C4-2B (cell line): Measurements from ENCODE around the gene TBL1XR1.

ENCODE experiments used
- ZFX ChIP-seq: fragments of 450-650 bp; IDR thresholded peaks from 2 replicates; pipeline ENCODE4 v1.6.1; 2017
- TF ChIP-seq, protein P1 (sequence below): fragments of 450-650 bp; conservative IDR thresholded peaks from 2 replicates; pipeline ENCODE4 v1.5.1; 2017; ENCODE audit warnings: mild to moderate bottlenecking

DNA sequence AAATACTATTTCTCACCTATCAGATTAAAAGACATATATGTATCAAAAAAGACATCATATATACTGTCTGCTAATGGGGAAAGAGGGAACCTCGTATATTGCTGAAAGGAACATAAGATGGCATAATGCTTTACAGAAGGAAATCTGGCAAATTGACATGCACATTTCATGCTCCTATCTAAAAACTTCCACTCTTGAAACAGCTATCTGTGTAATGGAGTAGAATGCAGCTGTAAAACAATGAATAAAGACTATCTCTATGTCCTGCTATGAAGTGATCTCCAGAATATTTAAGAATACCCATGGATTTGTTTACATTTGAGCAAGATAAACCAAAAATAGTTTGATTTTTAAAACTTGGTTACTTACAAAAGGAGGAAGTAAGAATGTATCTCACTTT lies 107.4 kb downstream of the TBL1XR1 start:
- TF ChIP-seq, protein P1, sequence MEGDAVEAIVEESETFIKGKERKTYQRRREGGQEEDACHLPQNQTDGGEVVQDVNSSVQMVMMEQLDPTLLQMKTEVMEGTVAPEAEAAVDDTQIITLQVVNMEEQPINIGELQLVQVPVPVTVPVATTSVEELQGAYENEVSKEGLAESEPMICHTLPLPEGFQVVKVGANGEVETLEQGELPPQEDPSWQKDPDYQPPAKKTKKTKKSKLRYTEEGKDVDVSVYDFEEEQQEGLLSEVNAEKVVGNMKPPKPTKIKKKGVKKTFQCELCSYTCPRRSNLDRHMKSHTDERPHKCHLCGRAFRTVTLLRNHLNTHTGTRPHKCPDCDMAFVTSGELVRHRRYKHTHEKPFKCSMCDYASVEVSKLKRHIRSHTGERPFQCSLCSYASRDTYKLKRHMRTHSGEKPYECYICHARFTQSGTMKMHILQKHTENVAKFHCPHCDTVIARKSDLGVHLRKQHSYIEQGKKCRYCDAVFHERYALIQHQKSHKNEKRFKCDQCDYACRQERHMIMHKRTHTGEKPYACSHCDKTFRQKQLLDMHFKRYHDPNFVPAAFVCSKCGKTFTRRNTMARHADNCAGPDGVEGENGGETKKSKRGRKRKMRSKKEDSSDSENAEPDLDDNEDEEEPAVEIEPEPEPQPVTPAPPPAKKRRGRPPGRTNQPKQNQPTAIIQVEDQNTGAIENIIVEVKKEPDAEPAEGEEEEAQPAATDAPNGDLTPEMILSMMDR = no peak
- no peak for TF ChIP-seq ZFX
